CD8-positive, alpha-beta memory T cell (primary cell): ENCODE results near the gene C20orf96. TPM values are rescaled to one million over a fixed set of nuclear protein-coding genes. Genes with fewer than 3 reads are reported as not detected.

Experiments
- CTCF ChIA-PET: fragments of 350-600 bp; sonication (Branson Sonifier 250); formaldehyde crosslinking; loops from one replicate; lab custom pipeline; 2021; ENCODE audit warnings: antibody characterized with exemption; lab: Charles Lee
- POLR2A ChIA-PET: fragments of 350-600 bp; sonication (Branson Sonifier 250); formaldehyde crosslinking; loops from one replicate; lab custom pipeline; 2021; ENCODE audit warnings: antibody characterized with exemption; lab: Charles Lee
- DNase-seq, 5 donors: peaks; one replicate each; pipeline versions ENCODE4 v3.0.0 to v3.0.0-alpha.2; 2020 to 2022; ENCODE audit warnings: mixed read lengths in 1 of 5
- H3K27ac ChIP-seq: one replicate; pipeline ENCODE4 v1.7.0; 2013; ENCODE audit warnings: low read depth, mild to moderate bottlenecking, low read length, moderate library complexity
- H3K27me3 ChIP-seq: 2 replicates; pipeline ENCODE4 v1.7.0; 2013; ENCODE audit warnings: low read length, mild to moderate bottlenecking; ENCODE audit not compliant: insufficient read depth, poor library complexity, severe bottlenecking
- H3K36me3 ChIP-seq: 2 replicates; pipeline ENCODE4 v1.7.0; 2013; ENCODE audit warnings: mild to moderate bottlenecking, low read length, moderate library complexity; ENCODE audit not compliant: insufficient read depth
- H3K4me1 ChIP-seq: 2 replicates; pipeline ENCODE4 v1.7.0; 2013; ENCODE audit warnings: mild to moderate bottlenecking, low read length, moderate library complexity; ENCODE audit not compliant: insufficient read depth
- H3K4me3 ChIP-seq: 2 replicates; pipeline ENCODE4 v1.7.0; 2013; ENCODE audit warnings: mild to moderate bottlenecking, low read length
- H3K9me3 ChIP-seq: 2 replicates; pipeline ENCODE4 v1.7.0; 2013; ENCODE audit warnings: mild to moderate bottlenecking, low read length
- H3K27ac Mint-ChIP-seq, 8 donors: one replicate each; pipeline ENCODE4 v1.8.0; 2020 to 2021; ENCODE audit warnings: mixed read lengths in 8 of 8, mild to moderate bottlenecking in 6 of 8, inconsistent platforms in 3 of 8, moderate library complexity in 3 of 8
- H3K27me3 Mint-ChIP-seq, 2 donors: one replicate each; pipeline ENCODE4 v1.8.0; 2020 to 2021; ENCODE audit warnings: mixed read lengths in 2 of 2, mild to moderate bottlenecking in 1 of 2, moderate library complexity in 1 of 2
- H3K36me3 Mint-ChIP-seq, 3 donors: one replicate each; pipeline ENCODE4 v1.8.0; 2020 to 2021; ENCODE audit warnings: mixed read lengths in 3 of 3, inconsistent platforms in 1 of 3, mild to moderate bottlenecking in 1 of 3
- H3K4me1 Mint-ChIP-seq, 3 donors: one replicate each; pipeline ENCODE4 v1.8.0; 2020 to 2021; ENCODE audit warnings: mixed read lengths in 3 of 3, inconsistent platforms in 1 of 3, mild to moderate bottlenecking in 1 of 3
- H3K4me3 Mint-ChIP-seq, 7 donors: one replicate each; pipeline ENCODE4 v1.8.0; 2020 to 2021; ENCODE audit warnings: mixed read lengths in 7 of 7, mild to moderate bottlenecking in 6 of 7, moderate library complexity in 4 of 7, inconsistent platforms in 2 of 7
- H3K9me3 Mint-ChIP-seq, 5 donors: one replicate each; pipeline ENCODE4 v1.8.0; 2020 to 2022; ENCODE audit warnings: mixed read lengths in 5 of 5, mild to moderate bottlenecking in 3 of 5, moderate library complexity in 2 of 5, inconsistent platforms in 1 of 5
- polyA plus RNA-seq: library from polyadenylated mRNA; unstranded; fragments of 300-500 nt; fragmentation: Illumina TruSeq; gene quantifications from one replicate; pipeline ENCODE4 v1.2.3, GENCODE V29; 2021
- total RNA-seq, 2 experiments: library from RNA; stranded (reverse); gene quantifications; one replicate each; pipeline ENCODE4 v1.2.3, GENCODE V29; 2021

The C20orf96 gene
- total and polyA plus RNA-seq, 3 experiments from 2014 or later = 0.46 to 4.3 (median 3.7) TPM

DNA sequence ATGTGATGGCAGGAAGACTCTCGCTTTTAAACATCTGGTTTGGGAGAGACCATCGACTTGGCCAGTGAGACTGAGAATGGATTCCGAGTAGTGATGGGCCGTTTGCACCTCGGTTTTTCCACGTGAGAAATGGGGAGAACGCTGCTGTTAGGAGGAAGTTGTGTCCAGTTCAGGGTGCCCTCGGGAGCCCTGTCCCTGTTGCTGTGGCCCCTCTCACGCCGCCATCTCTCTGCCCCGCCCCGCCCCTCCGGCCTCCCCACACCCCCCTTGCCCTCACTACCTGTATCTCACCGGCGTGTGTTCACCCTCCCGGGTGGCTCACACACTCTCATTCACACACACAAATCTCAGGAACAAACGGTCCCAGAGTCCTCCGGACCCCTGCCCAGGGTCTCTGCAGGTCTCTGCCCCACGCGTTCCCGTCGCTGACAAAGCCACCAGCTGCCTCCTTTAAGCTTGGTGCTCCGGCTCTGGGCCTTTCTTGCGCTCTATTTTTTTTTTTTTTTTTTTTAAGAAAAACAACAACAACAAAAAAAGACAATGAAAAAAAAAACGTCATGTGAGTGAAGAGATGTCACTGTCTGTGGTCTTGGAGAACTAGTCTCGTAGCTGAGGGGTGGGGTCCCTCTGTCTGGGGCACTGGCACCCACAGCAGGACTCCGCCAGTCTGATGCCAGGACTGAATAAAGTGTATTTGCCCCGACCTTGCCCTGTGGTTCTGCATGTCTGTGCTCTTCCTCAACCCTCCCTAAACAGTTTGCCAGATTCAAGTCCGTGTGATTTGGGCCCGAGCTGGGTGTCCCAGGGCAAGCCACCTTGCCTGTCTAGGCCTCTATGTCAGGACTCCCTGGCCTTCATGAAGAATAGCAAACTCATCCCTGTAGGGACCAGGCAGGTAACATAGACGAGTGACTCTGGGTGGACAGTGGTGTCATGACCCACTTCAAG is 37.8 kb upstream of the C20orf96 start:
- H3K4me1 ChIP-seq = peaks cover 26% of the 10 kb centered on the region
- no peaks in the 10 kb centered on the region for H3K9me3 ChIP-seq
- ChIA-PET CTCF (interaction anchor here (1.1 to 4.3 kb wide), 4 partner anchors 9 to 149 kb away, joined by 3 to 60 read pairs (median 4); no protein-coding TSS in a partner anchor), POLR2A (no interaction called here)
- peak overlapping the region; percentile 36 for H3K27ac ChIP-seq
- peak overlapping the region; percentile 25 for H3K4me3 ChIP-seq
- no peaks in the 10 kb centered on the region for H3K9me3 Mint-ChIP-seq
- H3K36me3 Mint-ChIP-seq = peaks cover 0 to 3% (median 0%) of the 10 kb centered on the region in 3 donors
- H3K27me3 Mint-ChIP-seq = peaks cover 0 to 1% of the 10 kb centered on the region in 2 donors
- no peaks in the 10 kb centered on the region for H3K36me3 ChIP-seq
- peaks cover 6 to 38% (median 20%) of the 10 kb centered on the region in 3 donors for H3K4me1 Mint-ChIP-seq
- H3K27me3 ChIP-seq = no peaks in the 10 kb centered on the region
- peak in 1 of 5 donors; percentile 52 for DNase-seq
- peak overlapping the region; percentile 47 to 92 (median 74) for H3K27ac Mint-ChIP-seq
- H3K4me3 Mint-ChIP-seq = peak overlapping the region; percentile 19 to 85 (median 57)

DNA sequence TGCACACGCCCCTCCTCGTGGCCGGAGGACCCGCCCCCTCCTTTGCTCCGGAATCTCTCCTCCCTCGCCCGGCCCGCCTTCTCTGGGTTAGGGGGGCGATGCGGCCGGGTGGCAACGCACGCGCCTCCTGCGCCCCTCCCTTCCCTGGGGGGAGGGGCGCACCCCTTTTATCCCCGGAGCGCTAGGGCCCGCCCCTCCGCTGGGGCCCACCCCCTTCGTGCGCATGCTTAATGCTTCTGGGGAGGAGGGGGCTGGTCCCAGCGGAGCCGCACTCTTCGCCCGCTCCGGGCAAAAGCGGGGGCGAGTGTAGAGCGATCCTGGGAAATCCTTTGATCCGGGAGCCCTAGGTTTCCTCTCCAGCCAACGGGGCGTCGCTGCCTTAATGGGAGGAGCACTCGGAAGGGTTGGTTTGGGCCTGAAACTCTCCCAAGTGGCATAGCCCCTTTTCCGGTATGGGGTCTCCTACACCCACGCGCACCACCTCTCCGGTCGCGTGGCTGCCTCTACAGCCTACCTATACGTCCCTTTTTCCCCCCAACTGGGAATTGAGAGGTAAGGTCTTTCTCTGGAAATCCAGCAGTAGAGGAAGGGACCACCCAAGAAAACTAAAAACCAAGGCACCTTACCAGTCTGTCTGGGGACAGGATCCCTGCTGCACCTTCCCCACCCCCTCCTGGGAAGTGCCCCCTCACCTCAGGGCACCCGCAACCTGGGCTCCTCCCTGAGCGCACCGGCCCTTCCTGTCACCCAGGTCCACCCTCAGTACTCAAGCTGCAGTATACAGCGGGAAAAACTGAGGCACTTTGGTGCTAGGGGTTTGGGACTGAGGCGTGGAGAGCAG is 36.9 kb upstream of the C20orf96 start:
- no peaks in the 10 kb centered on the region for H3K9me3 ChIP-seq
- peak overlapping the region in 7 of 8 donors; percentile 61 to 92 (median 75) for H3K27ac Mint-ChIP-seq
- peak overlapping the region; percentile 68 to 90 (median 71) for H3K4me3 Mint-ChIP-seq
- CTCF ChIA-PET = interaction anchor here (1.1 kb wide), 1 partner anchor 66 kb away, joined by 3 read pairs; no protein-coding TSS in a partner anchor
- H3K27me3 ChIP-seq = no peaks in the 10 kb centered on the region
- peaks cover 0 to 3% (median 0%) of the 10 kb centered on the region in 3 donors for H3K36me3 Mint-ChIP-seq
- peaks cover 26% of the 10 kb centered on the region for H3K4me1 ChIP-seq
- peak; percentile 60 to 91 (median 74) for DNase-seq
- peak overlapping the region; percentile 36 for H3K27ac ChIP-seq
- H3K4me1 Mint-ChIP-seq = peaks cover 6 to 38% (median 20%) of the 10 kb centered on the region in 3 donors
- POLR2A ChIA-PET = no interaction called here
- no peaks in the 10 kb centered on the region for H3K36me3 ChIP-seq
- peak overlapping the region; percentile 25 for H3K4me3 ChIP-seq
- H3K27me3 Mint-ChIP-seq = peaks cover 0 to 1% of the 10 kb centered on the region in 2 donors
- no peaks in the 10 kb centered on the region for H3K9me3 Mint-ChIP-seq

DNA sequence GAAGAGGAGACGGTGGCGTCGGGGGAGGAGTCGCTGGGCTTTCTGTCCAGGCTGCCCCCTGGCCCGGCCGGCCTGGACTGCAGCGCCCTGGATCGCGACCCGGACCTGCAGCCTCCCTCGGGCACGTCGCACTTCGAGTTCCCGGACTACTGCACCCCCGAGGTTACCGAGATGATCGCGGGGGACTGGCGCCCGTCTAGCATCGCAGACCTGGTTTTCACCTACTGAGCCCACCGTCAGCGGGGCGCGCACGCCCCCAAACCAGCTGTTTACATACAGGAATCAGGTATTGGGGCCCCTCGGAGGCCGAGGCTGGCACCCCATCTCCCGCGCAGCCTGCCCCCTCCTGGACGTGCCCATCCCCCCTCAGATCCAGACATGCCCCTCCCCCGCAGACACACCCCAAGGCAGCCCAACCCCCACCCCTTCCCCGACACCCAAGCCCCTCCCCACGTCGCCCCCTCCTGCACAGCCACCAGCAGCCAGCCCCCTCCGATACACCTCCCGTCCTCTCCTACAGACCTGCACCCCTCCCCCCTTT is 36.2 kb upstream of the C20orf96 start:
- no peaks in the 10 kb centered on the region for H3K27me3 ChIP-seq
- Mint-ChIP-seq H3K27me3 (peaks cover 0 to 1% of the 10 kb centered on the region in 2 donors), H3K27ac (peak overlapping the region; percentile 43 to 93 (median 70)), H3K9me3 (no peaks in the 10 kb centered on the region), H3K4me3 (peak overlapping the region; percentile 68 to 90 (median 71)), H3K4me1 (peaks cover 6 to 38% (median 20%) of the 10 kb centered on the region in 3 donors), H3K36me3 (peaks cover 0 to 3% (median 0%) of the 10 kb centered on the region in 3 donors)
- peak overlapping the region; percentile 25 for H3K4me3 ChIP-seq
- peaks cover 26% of the 10 kb centered on the region for H3K4me1 ChIP-seq
- DNase-seq = peak in 2 of 5 donors; percentile 17 to 21
- POLR2A ChIA-PET = interaction anchor here (1.1 to 4.1 kb wide), 2 partner anchors 28 to 217 kb away, joined by 3 to 62 read pairs; partner anchors contain the start of gene ZCCHC3
- no peaks in the 10 kb centered on the region for H3K36me3 ChIP-seq
- peak overlapping the region; percentile 31 for H3K27ac ChIP-seq
- CTCF ChIA-PET = no interaction called here
- no peaks in the 10 kb centered on the region for H3K9me3 ChIP-seq

GRCh38 chr20:325889-326644 is 35.5 kb upstream of the C20orf96 start:
- H3K36me3 ChIP-seq = no peaks in the 10 kb centered on the region
- peaks cover 0 to 1% of the 10 kb centered on the region in 2 donors for H3K27me3 Mint-ChIP-seq
- CTCF ChIA-PET = interaction anchor here (2.5 kb wide), 1 partner anchor 60 kb away, joined by 11 read pairs; no protein-coding TSS in a partner anchor
- peak; percentile 27 to 73 (median 39) for DNase-seq
- peak overlapping the region; percentile 38 for H3K27ac ChIP-seq
- peaks cover 26% of the 10 kb centered on the region for H3K4me1 ChIP-seq
- H3K4me3 ChIP-seq = peak overlapping the region; percentile 65
- POLR2A ChIA-PET = interaction anchor here (1.1 to 4.1 kb wide), 2 partner anchors 28 to 218 kb away, joined by 3 to 62 read pairs; partner anchors contain the start of gene ZCCHC3
- peaks cover 0 to 3% (median 0%) of the 10 kb centered on the region in 3 donors for H3K36me3 Mint-ChIP-seq
- no peaks in the 10 kb centered on the region for H3K27me3 ChIP-seq
- no peaks in the 10 kb centered on the region for H3K9me3 Mint-ChIP-seq
- H3K4me3 Mint-ChIP-seq = peak overlapping the region; percentile 72 to 87 (median 81)
- H3K9me3 ChIP-seq = no peaks in the 10 kb centered on the region
- H3K27ac Mint-ChIP-seq = peak overlapping the region in 6 of 8 donors; percentile 63 to 91 (median 70)
- peaks cover 6 to 38% (median 20%) of the 10 kb centered on the region in 3 donors for H3K4me1 Mint-ChIP-seq

- ChIA-PET CTCF (interaction anchor here (0.9 to 2.8 kb wide), 6 partner anchors 13 to 59 kb away, joined by 4 to 14 read pairs (median 8); partner anchors contain the start of gene ZCCHC3), POLR2A (interaction anchor here (1.1 to 4.1 kb wide), 2 partner anchors 27 to 219 kb away, joined by 3 to 62 read pairs; partner anchors contain the start of gene ZCCHC3)
- Histone ChIP-seq H3K27ac (peak within 1 kb of the TSS; percentile 59), H3K27me3 (no peaks in the 10 kb centered on the region), H3K4me3 (peak within 1 kb of the TSS; percentile 65), H3K36me3 (no peaks in the 10 kb centered on the region), H3K4me1 (peaks cover 23% of the 10 kb centered on the region), H3K9me3 (no peaks in the 10 kb centered on the region)
- peaks cover 0 to 5% of the 10 kb centered on the region in 2 donors for H3K27me3 Mint-ChIP-seq
- H3K27ac Mint-ChIP-seq = peak within 1 kb of the TSS; percentile 72 to 96 (median 90)
- DNase-seq = peak; percentile 92 to 97 (median 96)
- H3K4me3 Mint-ChIP-seq = peak within 1 kb of the TSS; percentile 91 to 100 (median 92)
- peaks cover 0 to 3% (median 0%) of the 10 kb centered on the region in 3 donors for H3K36me3 Mint-ChIP-seq
- H3K9me3 Mint-ChIP-seq = no peaks in the 10 kb centered on the region
- peaks cover 2 to 34% (median 18%) of the 10 kb centered on the region in 3 donors for H3K4me1 Mint-ChIP-seq
These were observed 34.7 kb upstream of the C20orf96 start, which contains the start of gene SOX12 for GRCh38 chr20:325045-325888. Gene SOX12 (plus strand): TSS chr20:325552. CDS start chr20:325925, 373 bp downstream.
